ENCODE data around the gene PRKACA.

The PRKACA gene

GRCh38 chr19:14081797-14082674 lies 35.5 kb downstream of the PRKACA start:
- peaks cover 13% of the 10 kb centered on the region for H3K36me3 Mint-ChIP-seq
- DNase-seq (ENCODE audit: low spot score in 2 of 2) (peak; percentile 21 to 67), ATAC-seq (peak; percentile 33)
- peak overlapping the region; percentile 91 for H3K4me3 Mint-ChIP-seq
- peaks cover 13% of the 10 kb centered on the region for H3K4me1 Mint-ChIP-seq
- peak overlapping the region; percentile 96 for H3K27ac Mint-ChIP-seq
- no peaks in the 10 kb centered on the region for H3K9me3 Mint-ChIP-seq

DNA sequence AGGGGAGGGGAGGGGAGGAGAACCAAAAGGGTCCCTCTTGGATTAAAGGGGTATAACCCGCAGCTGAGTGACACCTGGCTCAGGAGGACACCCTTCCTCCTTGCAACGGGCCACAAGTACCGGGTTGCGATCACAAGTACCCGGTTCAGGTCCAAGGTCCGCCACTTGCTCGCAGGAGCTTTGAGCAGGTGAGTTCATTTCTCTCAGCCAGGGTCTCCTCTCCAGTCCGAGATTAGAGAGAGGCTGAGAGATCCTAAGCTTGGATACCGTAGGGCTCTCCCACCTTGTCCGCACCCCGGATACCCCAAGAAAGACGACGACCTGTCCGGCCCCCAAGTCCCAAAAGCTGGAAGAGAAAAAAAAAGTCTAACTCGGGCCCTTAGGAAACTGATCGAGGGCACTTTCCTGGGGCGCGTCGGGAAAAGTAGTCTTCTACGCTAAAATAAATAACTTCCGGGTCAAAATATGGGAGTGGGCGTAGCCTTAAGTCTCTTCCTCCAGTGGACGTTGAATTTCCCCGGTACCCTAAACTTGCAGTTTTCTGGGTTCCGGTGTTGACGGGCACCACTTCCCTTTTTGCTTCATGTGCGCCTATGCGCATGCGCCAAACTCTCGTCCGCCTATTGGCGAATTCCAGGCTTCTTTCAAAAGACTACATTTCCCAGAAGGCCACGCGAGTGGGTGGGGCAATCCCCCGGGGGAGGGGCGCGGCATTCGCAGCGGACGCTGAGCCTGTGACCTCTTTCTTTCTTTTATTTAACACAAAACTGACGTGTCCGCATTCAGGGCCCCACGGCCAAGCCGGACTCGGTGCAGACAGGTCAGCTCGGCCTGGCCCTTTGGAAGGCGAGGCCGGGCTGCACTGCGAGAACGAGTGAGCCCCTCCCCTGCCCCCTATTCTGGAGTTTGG lies 36.4 kb downstream of the PRKACA start:
- peak; percentile 98 to 100 for DNase-seq (ENCODE audit: low spot score in 2 of 2)
- Mint-ChIP-seq H3K4me1 (peaks cover 13% of the 10 kb centered on the region), H3K9me3 (no peaks in the 10 kb centered on the region), H3K4me3 (peak overlapping the region; percentile 91), H3K27ac (peak overlapping the region; percentile 96), H3K36me3 (peaks cover 9% of the 10 kb centered on the region)
- peak; percentile 94 for ATAC-seq

DNA sequence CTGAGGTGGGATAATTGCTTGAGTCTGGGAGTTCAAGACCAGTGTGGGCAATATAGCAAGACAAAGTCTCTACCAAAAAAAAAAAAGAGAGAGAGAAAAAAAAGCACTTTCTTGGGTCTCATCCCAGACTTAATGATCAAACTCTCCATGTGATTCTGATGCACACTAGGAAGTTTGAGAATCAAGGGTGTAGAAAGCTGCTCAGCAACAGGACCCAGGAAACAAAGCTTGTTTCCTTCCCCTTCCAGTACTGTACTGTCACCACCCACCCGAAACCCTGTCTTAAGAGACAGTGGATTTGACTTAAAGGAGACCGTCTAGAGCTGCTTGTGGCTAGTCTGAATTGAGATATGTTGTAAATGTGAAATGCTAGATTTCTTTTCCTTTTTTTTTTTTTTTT lies 39.2 kb downstream of the PRKACA start:
- Mint-ChIP-seq H3K9me3 (no peaks in the 10 kb centered on the region), H3K4me3 (no peak overlapping the region), H3K4me1 (peaks cover 27% of the 10 kb centered on the region), H3K36me3 (peaks cover 14% of the 10 kb centered on the region), H3K27ac (no peak overlapping the region)
- DNase-seq (ENCODE audit: low spot score in 2 of 2) (no peak), ATAC-seq (no peak)

- ATAC-seq (peak; percentile 5), DNase-seq (ENCODE audit: low spot score in 2 of 2) (peak; percentile 15 to 63)
- Mint-ChIP-seq H3K4me1 (peaks cover 13% of the 10 kb centered on the region), H3K36me3 (peaks cover 5% of the 10 kb centered on the region), H3K27ac (peak overlapping the region; percentile 89), H3K4me3 (peak overlapping the region; percentile 98), H3K9me3 (no peaks in the 10 kb centered on the region)
These were observed 43.4 kb downstream of the PRKACA start for GRCh38 chr19:14073925-14074838.

DNA sequence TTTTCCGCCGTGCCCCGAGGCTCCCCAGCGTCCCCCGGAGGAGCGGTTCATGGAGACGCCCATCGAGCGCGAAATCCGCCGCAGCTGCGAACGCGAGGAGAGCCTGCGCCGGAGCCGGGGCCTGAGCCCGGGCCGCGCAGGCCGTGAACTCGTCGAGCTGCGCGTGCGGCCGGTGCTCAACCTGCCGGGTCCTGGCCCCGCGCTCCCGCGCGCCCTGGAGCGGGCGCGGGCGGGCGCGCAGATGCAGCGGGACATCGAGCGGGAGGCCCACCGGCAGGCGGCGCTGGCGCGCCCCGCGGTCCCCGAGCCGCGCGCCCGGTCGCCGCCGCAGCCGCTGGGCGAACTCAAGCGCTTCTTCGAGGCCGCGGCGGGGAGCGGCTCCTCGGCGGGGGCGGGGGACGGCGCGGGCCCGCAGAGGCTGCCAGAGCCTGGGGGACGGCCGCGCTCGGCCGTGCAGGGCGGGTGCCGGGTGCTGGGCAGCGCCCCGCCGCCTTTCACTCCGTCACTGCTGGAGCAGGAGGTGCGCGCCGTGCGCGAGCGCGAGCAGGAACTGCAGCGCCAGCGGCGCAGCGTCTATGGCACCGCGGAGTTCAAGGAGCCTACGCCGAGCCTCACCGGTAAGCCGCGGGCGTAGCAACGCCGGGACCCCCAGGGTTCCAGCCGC lies 44.2 kb downstream of the PRKACA start:
- peak; percentile 81 for ATAC-seq
- Mint-ChIP-seq H3K36me3 (peaks cover 5% of the 10 kb centered on the region), H3K4me3 (peak overlapping the region; percentile 98), H3K4me1 (peaks cover 13% of the 10 kb centered on the region), H3K9me3 (no peaks in the 10 kb centered on the region), H3K27ac (peak overlapping the region; percentile 89)
- DNase-seq (ENCODE audit: low spot score in 2 of 2) = peak; percentile 83 to 89

GRCh38 chr19:14072535-14073260 lies 44.9 kb downstream of the PRKACA start, which contains the start of gene MISP3:
MISP3 (plus strand) TSS chr19:14072786; CDS start chr19:14073310, 524 bp downstream.
- Mint-ChIP-seq H3K27ac (peak within 1 kb of the TSS; percentile 89), H3K36me3 (peaks cover 5% of the 10 kb centered on the region), H3K4me3 (peak within 1 kb of the TSS; percentile 98), H3K4me1 (peaks cover 13% of the 10 kb centered on the region), H3K9me3 (no peaks in the 10 kb centered on the region)
- ATAC-seq (peak; percentile 44), DNase-seq (ENCODE audit: low spot score in 2 of 2) (peak; percentile 40 to 83)

DNA sequence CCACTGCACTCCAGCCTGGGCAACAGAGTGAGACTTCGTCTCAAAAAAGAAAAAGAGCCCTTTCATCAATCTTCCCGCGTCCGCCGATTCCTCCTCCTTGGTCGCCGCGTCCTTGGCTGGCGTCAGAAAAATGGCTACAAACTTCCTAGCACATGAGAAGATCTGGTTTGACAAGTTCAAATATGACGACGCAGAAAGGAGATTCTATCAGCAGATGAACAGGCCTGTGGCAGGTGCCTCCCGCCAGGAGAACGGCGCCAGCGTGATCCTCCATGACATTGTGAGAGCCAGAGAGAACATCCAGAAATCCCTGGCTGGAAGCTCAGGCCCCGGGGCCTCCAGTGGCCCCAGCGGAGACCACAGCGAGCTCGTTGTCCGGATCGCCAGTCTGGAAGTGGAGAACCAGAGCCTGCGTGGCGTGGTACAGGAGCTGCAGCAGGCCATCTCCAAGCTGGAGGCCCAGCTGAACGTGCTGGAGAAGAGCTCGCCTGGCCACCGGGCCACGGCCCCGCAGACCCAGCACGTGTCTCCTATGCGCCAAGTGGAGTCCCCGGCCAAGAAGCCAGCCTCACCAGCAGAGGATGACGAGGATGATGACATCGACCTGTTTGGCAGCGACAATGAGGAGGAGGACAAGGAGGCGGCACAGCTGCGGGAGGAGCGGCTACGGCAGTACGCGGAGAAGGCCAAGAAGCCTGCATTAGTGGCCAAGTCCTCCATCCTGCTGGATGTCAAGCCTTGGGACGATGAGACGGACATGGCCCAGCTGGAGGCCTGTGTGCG lies 47.1 kb downstream of the PRKACA start:
- H3K4me1 Mint-ChIP-seq = peaks cover 13% of the 10 kb centered on the region
- ATAC-seq (no peak), DNase-seq (ENCODE audit: low spot score in 2 of 2) (no peak)
- no peak overlapping the region for H3K27ac Mint-ChIP-seq
- no peaks in the 10 kb centered on the region for H3K9me3 Mint-ChIP-seq
- peaks cover 5% of the 10 kb centered on the region for H3K36me3 Mint-ChIP-seq
- no peak overlapping the region for H3K4me3 Mint-ChIP-seq

- Mint-ChIP-seq H3K9me3 (no peaks in the 10 kb centered on the region), H3K4me1 (no peaks in the 10 kb centered on the region), H3K36me3 (no peaks in the 10 kb centered on the region), H3K27ac (no peak overlapping the region), H3K4me3 (no peak overlapping the region)
- DNase-seq (ENCODE audit: low spot score in 2 of 2) (no peak), ATAC-seq (no peak)
These were observed 51.4 kb downstream of the PRKACA start for GRCh38 chr19:14066134-14066533.

DNA sequence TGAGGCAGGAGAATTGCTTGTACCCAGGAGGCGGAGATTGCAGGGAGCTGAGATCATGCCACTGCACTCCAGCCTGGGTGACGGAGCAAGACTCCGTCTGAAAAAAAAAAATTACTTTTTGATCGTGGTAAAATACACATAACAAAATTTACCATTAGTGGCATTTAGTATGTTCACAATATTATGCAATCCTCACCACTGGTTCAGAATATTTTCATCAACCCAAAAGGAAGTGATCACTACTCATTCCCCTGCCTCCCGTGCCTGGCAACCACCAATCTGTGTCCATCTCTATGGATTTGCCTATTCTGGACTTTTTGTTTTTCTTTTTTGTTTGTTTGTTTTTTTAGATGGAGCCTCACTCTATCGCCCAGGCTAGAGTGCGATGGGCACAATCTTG lies 54.5 kb downstream of the PRKACA start:
- Mint-ChIP-seq H3K36me3 (no peaks in the 10 kb centered on the region), H3K4me1 (peaks cover 17% of the 10 kb centered on the region), H3K27ac (no peak overlapping the region), H3K9me3 (no peaks in the 10 kb centered on the region), H3K4me3 (no peak overlapping the region)
- ATAC-seq (no peak), DNase-seq (ENCODE audit: low spot score in 2 of 2) (no peak)

DNA sequence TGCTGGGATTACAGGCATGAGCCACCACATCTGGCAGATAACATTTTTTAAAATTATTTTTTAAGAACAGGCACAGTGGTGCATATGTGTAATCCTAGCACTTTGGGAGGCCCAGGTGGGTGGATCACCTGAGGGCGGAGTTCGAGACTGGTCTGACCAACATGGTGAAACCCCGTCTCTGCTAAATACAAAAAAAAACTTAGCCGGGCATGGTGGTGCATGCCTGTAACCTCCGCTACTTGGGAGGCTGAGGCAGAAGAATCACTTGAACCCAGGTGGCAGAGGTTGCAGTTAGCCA lies 55.1 kb downstream of the PRKACA start:
- no peak overlapping the region for H3K27ac Mint-ChIP-seq
- H3K4me1 Mint-ChIP-seq = peaks cover 23% of the 10 kb centered on the region
- no peak for ATAC-seq
- H3K36me3 Mint-ChIP-seq = no peaks in the 10 kb centered on the region
- H3K9me3 Mint-ChIP-seq = no peaks in the 10 kb centered on the region
- DNase-seq (ENCODE audit: low spot score in 2 of 2) = no peak
- H3K4me3 Mint-ChIP-seq = no peak overlapping the region

GRCh38 chr19:14061751-14062557 lies 55.6 kb downstream of the PRKACA start, which contains the start of gene PALM3:
PALM3 (minus strand) TSS chr19:14062076; CDS start chr19:14061980, 96 bp downstream.
- H3K27ac Mint-ChIP-seq = no peak within 1 kb of the TSS
- H3K9me3 Mint-ChIP-seq = no peaks in the 10 kb centered on the region
- ATAC-seq (no peak), DNase-seq (ENCODE audit: low spot score in 2 of 2) (no peak)
- peaks cover 23% of the 10 kb centered on the region for H3K4me1 Mint-ChIP-seq
- no peak within 1 kb of the TSS for H3K4me3 Mint-ChIP-seq
- no peaks in the 10 kb centered on the region for H3K36me3 Mint-ChIP-seq

GRCh38 chr19:14061081-14061749 lies 56.3 kb downstream of the PRKACA start:
- Mint-ChIP-seq H3K4me3 (no peak overlapping the region), H3K27ac (no peak overlapping the region), H3K9me3 (no peaks in the 10 kb centered on the region), H3K36me3 (no peaks in the 10 kb centered on the region), H3K4me1 (peaks cover 23% of the 10 kb centered on the region)
- ATAC-seq (no peak), DNase-seq (ENCODE audit: low spot score in 2 of 2) (no peak)
